ENCODE measurements around the gene PLIN3.
A peak's percentile ranks its signal among the peaks of the same experiment; 100 is the strongest.
"Not testable (repeated sequence)": the region's sequence is repeated elsewhere in the genome, so short reads cannot be mapped to it uniquely, and the experiment has no call there.

Gene PLIN3, protein sequence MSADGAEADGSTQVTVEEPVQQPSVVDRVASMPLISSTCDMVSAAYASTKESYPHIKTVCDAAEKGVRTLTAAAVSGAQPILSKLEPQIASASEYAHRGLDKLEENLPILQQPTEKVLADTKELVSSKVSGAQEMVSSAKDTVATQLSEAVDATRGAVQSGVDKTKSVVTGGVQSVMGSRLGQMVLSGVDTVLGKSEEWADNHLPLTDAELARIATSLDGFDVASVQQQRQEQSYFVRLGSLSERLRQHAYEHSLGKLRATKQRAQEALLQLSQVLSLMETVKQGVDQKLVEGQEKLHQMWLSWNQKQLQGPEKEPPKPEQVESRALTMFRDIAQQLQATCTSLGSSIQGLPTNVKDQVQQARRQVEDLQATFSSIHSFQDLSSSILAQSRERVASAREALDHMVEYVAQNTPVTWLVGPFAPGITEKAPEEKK

DNA sequence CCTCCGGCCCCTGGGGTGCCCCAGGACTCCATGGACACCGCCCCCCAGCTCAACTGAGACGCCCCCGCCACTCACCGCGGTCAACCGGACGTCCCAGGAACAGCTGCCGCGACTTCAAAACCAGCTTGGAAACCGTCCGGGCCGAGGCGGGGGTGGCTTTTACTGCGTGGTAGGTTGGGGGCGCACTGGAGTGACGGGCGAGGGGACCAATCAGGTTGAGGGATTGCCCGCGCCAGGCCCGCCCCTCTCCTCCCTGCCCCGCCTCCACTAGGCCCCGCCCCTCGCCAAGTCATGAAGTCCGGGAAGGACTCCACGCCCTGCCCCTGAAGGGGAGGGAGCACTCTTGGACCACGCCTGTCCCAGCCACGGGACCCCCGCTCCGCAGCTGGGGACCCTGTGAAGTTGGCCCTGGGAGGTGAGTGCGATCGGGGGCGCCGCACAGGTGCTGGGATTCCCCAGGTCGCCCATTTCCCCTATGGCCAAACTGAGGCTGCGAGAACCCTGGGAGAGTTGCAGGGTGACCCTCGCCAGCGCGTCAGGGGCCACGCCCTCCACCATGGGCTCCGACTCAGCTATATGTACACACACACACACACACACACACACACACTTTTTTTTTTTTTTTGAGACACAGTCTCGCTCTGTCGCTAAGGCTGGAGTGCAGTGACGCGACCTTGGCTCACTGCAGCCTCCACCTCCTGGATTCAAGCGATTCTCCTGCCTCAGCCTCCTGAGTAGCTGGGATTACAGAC, at the start of gene PLIN3:
Gene PLIN3, minus strand, starts transcription at position 134 of the 752 bp plus-strand sequence. CDS start 6,273 bp downstream, outside the sequence.
- no peak for DNase-seq

DNA sequence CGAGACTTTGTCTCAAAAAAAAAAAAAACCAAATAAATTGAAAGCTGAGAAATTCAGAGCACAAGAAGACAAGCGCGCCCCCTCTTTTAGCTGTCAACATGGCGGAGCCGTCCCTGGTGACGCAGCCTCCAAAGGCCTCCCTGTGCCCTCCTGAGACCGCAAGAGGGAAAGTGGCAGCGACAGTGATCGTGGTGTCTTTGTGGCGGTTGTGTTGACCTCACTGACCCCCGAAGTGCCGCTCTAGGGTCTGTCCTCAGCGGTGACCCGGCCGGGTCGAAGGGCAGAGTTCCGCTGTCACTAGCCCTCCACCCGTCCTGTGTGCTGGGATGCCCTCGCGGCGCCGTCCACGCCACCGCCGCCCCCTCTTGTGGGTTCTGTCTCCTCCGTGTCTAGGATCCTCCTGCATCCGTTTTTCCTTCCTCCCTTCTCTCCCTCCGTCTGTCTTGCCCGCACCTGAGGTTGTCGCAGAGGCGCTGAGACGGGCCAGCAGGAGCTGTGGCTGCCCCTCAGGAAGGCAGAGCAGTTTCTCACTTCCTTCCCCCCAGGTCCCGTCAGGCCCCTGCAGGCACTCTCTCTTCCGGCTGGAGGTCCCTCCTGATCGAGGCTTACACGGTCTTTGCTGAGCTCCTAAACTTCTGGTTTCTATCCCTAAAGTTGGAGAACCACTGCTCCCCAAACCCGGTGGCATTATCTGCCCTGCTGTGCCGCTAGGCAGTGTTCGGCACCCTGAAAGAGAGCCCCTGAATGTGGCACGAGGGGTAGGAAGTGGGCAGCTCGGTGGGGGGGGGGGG, 49.0 kb upstream of the PLIN3 start:
- DNase-seq, result no peak

DNA sequence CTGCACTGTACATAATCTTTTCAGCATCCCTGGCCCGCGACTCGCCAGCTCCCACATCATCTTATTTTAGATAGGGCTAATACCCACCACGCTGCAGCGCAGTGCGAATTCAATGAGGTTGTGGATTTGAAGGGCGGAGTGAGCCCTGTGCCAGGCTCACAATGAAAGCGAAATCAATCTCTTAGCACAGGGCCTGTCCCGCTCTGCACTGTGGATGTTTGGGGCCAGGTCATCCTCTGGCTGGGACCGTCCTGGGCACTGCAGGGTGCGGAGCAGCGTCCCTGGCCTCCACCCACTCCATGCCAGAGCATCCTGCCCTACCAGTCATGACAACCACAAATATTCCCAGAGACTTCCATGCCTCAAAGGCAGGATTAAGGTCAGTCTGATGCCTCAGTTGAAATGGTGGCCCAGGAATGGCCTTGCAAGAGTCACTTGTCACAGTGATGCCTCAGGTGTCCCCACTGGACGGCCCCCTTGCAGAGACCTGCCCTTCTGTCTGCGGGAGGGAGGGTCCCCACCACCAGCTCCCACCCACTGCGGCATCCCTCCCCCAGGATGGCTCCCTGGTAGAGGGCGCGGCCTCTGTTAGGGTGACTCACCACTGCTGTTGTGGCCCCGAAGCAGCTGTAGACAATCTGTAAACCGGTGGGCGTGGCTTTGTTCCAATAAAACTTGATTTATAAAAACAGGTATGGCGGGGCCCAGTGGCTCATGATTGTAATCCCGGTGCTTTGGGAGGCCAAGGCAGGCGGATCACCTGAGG, 47.5 kb upstream of the PLIN3 start:
- no peak for DNase-seq

DNA sequence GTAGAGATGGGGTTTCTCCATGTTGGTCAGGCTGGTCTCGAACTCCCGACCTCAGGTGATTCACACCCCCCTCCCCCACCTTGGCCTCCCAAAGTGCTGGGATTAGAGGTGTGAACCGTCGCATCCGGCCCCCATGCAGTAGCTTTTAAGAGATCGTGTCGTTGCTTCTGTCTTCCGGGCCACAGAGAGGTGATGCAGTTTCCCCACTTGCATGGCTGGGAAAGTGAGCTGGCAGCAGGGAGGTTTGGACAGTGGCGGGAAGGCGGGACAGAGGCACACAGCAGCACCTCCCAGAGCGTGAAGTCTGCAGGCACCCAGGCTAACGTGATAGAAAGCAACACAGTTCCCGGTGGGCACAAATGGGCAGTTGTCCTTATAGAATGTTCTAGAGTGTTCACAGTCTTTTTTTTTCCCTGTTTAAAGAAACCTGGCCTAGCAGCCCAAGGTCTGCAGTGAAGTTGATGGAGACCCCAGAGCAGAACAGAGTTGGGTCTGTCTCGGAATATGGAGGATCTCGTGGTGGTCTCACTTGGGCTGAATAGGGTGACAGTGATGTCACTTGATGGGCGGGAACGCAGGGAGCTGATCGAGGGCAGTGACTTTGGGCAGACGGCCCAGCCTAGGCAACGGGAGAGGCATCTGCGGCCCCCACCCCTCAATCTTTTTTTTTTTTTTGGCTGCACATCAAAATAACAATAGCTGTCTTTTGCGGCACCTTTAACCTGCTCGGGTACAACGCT, 46.7 kb upstream of the PLIN3 start:
- no peak for DNase-seq

DNA sequence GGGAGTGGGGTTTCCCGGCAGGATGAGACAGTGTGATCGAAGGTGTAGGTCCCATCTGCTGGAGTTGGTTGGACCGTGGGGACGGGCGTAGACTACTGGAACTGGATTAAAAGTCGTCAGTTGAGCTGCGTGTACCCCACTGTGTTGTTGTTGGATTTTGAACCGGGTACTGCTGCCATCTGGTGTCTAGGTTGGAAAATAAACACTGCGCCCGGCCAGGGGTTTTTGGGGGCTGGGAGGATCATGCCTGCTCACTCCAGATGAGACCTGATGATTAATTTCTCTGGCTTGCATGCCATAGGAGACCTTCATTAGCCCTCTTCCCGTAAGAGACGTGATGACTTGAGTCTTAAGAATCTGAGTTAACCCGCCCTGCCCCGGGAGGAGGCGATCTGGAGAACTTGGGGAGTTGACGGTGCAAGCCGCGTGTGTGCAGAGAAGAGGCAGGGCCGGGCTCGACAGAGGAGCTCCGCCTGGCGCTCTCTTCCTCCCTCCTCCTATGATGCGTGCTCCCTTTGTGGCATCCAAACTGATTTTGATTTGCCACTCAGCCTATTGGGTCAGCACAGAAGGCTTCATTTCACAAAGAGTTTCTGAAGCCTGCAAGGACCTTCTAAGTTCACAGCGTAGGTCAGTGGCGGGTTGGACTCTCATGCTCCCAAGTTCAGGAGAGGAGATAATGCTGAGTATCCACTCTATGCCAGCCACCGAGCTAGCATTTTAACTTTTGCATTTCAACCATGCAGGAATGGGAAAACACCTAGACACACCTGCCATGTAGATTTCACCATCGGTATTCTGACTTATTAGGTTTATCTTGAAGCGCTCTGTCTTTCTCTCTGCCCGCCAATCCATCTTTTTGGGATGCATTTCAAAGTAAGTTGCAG, 44.6 kb upstream of the PLIN3 start:
- DNase-seq, result no peak

DNA sequence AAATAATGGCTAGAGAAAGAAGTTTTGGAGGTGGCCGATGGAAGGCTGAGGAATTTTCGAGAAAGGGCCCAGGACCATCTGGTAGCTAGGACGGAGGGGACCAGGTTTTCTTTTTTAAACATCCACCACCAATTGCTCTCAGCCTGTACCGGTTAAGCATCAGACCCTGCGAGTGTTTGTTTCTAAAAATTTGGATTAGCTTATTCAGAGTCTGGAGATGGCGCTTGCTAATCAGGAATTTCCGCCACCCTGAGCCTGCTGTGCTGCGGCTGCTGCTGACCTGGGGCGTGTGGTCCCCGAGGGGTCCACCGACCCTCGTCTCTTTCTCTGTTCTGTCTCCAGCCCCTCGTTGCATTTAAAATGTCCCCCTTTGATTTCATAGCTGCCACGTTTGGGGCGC, 43.8 kb upstream of the PLIN3 start:
- DNase-seq, result no peak

DNA sequence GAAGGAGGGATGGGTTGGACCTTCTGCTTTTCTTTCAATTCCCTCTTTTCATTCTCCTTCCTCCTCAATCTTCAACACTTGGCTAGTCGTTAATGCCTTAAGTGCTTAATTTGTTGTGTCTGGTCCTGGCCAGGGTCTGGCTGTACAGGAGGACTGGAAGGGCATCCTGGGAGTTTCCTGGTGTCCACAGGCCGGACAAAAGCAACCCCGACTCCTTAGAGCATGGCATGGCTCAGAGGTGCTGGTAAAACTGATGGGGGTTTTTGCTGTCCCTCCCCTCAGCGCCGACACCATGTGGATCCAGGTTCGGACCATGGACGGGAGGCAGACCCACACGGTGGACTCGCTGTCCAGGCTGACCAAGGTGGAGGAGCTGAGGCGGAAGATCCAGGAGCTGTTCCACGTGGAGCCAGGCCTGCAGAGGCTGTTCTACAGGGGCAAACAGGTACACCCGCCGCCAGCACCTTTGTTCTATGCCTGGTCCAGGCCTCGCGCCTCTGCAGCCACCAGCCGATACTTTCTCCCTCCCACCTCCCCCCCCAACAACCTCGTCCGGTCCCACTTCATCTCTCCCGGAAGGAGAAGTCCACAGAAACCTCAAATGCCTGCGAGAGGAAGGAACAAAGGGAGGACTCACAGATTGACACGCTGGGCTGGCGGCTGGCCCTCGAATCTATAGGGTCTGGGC, 43.3 kb upstream of the PLIN3 start:
- no peak for DNase-seq

DNA sequence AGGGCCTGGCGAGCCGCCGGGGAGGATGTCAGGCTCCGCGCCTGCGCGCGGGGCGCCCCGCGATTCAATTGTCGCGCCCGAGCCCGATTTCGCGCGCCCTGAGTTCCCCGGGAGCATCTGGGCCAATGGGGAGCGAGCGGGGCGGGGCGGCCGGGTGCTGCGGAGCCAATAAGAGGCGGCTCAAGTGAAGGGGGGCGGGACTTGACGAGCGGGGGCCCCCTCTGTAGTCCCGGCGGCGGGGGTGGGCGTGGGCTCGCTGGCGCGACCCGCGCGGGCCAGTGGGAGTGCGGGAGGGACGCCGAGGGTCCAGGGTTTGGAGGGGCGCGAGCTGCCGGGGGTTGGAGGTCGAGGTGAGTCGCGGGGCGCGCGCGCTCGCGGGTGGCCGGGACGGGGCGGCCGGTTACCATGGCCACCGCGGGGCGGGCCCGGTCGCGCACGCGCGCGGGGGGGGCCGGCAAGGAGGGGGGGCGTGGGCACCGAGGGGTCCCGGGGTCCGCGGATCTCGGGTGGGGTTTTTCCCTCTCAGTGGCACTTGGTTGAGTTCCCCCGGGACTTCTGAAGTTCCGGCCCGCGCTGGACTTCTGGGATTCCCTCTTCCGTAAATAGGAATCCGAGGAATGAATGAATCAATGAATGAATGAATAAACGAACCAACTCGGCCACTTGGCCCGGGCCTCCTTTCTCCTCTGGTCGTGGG, 42.6 kb upstream of the PLIN3 start:
- DNase-seq, result peak; percentile 93

DNA sequence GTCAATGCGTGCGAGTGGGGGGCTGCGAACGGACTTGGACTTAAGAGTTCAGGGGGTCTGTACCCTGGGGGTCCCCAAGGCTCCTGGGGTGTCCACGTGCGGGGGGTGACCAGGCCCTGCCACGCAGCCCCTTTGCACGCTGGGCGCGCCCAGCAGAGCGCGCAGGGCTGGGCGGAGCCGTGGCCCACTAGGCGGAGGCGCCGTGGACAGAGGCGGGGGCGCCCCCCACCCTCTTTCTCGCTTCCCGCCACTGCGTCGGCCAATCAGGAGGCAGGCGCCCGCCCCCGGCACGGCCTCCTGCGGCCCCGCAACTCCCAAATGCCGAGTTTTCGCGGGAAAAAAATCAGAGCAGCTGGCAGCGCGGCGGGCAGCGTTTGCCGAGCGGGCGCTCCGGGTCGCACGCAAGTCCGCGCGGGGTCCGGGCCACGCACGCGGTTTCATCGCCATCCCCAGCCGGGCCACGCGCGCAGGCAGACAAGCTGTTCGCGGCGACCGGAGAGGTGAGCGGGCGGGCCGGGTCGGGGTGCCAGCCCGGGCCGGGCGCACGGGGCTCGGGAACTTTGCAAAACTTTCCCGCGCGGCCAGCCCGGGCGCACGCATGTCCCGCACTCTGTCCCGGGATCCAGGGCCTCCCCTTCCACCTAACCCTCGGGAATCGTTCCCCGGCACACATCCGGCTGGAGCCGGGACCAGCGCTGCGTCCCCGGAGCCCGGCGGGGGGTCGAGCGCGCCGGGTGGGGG, 41.9 kb upstream of the PLIN3 start, which contains the start of gene UHRF1:
Gene UHRF1, plus strand, starts transcription at position 346 of the 741 bp plus-strand sequence. CDS start 1,385 bp downstream, outside the sequence.
- peak; percentile 54 for DNase-seq

DNA sequence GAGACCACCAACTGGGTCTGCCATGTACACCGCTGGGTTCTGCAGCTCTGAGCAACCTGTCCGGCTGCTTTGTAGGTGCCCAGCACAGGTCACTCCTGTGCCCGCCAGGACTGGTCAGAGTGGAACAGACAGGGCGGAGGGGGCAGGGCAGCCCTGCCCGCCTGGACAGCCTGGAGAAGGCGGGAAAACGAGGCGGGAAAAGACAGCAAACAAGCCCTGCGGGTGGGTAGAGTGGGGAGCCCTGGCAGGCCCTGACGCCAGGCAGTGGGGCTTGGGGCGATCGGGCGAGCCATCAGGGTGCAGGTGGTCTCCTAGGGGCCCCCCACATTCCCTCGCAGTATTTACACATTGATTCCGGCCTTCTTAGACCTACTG, 41.3 kb upstream of the PLIN3 start:
- no peak for DNase-seq

DNA sequence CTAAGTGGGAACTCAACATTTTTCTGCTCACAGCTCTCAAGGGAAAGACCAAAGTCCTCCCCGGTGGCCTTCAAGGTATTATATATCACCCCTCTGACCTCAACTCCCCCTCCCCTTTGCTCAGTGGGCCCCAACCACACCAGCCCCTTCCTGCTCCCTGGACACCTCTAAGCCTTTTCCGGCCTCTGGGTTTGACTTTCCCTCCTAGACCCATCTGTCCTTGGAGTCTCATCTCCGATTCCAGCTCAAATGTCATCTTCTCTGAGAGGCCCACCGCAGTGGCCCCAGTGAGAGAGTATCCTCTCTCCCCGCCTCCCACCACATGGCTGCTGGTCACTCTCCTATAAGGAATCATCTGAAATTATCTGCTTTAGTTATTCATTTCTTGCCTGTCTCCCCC, 40.9 kb upstream of the PLIN3 start:
- no peak for DNase-seq

DNA sequence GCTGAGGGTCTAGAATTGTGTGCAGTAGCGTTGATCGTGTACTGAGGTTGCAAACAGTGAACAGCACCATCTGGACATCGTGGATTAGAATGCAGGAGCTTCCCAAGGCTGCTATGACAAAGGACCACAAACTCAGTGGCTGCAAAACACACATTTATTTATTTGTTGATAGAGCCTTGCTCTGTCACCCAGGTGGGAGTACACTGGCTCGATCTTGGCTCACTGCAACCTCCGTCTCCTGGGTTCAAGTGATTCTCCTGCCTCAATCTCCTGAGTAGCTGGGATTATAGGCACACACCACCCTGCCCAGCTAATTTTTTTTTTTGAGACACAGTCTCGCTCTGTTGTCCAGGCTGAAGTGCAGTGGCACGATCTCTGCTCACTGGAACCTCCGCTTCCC, 39.5 kb upstream of the PLIN3 start:
- DNase-seq, result no peak

DNA sequence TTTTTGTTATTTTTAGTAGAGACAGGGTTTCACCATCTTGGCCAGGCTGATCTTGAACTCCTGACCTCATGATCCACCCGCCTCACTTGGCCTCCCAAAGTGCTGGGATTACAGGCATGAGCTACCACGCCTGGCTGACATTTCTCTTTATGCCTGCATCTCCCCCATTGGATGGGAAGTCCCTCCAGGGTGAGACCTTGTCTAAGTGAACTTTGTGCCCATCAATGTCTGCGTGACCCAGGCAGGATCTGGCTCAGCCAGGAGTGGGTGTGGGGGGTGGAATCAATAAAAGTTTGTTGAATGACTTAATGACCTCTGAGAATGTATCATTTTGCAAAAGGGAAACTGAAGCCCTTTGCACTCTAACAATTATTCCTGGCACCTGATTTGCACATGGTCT, 37.0 kb upstream of the PLIN3 start:
- no peak for DNase-seq

DNA sequence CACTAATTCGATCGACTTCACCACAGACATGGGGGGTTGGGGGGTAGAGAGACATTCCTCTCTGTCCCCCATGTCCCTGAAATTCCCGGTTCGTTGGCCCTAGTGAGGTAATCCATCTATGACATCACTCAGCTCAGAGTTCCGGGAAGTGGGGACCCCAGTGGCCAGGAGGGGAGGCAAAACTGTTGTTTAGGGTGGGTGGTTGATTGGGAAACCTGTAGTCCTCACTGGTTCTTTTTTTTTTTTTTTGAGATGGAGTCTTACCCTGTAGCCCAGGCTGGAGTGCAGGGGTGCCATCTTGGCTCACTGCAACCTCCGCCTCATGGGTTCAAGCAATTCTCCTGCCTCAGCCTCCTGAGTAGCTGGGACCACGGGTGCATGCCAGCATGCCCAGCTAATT, 35.3 kb upstream of the PLIN3 start, which contains the start of gene ARRDC5:
Gene ARRDC5, minus strand, starts transcription at position 101 of the 400 bp plus-strand sequence. Its CDS starts 71 bp downstream, at position 30.
- DNase-seq, result no peak

DNA sequence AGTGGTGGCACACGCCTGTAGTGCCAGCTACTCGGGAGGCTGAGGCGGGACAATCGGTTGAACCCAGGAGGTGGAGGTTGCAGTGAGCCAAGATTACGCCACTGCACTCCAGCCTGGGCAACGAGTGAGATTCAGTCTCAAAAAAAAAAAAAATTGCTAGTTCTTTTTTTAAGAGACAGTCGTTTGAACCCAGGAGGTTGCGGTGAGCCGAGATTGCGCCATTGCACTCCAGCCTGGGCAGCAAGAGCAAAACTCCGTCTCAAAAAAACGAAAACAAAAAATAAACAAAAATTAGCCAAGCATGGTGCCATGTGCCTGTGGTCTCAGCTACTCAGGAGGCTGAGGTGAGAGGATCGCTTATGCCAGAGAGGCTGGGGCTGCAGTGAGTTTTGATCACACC, 33.4 kb upstream of the PLIN3 start:
- DNase-seq, result not testable (repeated sequence)

DNA sequence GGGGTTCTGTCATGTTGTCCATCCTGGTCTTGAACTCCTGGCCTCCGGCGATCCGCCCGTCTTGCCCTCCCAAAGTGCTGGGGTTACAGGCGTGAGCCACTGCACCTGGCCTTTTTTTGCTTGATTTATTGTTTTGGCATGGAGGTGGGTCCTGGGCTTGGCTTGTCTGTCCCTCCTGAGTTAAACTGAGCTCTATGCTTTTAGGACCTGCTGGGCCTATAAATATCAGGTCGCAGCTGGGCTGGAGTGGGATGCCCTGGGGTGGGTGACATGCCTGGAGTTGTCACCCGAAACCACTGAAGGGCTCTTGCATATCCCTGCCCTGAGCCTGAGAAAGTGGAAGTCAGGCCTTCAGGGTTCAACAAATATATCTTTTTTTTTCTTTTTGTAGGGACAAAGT, 29.7 kb upstream of the PLIN3 start:
- no peak for DNase-seq

DNA sequence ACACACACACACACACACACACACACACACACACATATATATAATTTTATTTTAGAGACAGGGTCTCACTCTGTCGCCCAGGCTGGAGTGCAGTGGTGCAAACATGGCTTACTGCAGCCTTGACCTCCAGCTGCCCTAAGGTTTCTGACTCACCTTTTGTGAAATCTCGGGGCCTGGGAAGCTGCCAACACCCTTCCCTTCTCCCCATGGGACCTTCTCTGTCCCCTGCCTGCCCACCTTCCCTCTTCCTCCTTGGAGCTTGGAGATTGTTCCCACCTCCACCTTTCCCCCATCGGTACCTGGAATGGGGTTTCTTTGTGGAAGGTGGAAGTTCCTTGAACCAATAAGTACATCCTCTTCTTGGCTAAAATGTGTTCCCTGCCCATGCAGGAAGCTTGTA, 28.9 kb upstream of the PLIN3 start:
- DNase-seq, result no peak

DNA sequence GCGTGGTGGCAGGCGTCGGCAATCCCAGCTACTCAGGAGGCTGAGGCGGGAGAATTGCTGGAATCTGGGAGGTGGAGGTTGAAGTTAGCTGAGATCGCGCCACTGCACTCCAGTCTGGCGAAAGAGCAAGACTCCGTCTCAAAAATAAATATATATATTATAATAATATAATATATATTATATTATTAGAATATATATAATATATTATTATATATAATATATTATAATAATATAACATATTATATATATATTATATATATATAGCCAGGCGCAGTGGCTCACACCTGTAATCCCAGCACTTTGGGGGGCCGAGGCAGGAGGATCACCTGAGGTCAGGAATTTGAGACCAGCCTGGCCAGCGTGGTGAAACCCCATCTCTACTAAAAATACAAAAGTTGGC, 25.5 kb upstream of the PLIN3 start:
- not testable (repeated sequence) for DNase-seq

DNA sequence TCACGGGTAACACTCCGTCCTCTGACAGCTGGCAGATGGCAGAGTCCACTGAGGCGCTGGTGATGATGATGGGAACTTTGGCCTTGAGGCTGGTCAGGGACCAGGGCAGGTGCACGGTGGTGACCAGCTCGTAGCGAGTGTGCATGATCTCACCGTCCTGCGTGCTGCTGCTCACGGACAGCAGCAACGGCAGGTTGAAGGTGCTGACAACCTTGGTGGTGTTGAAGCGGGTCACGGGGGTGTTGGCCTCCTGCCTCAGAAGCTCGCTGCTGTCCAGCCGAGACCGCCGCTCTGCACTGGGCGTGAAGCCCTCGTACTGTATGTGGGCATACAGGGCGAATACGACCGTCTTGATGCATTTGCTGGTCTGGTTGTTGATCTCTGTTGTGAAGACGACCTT, 23.6 kb upstream of the PLIN3 start:
- DNase-seq, result no peak

All from NCI-H1092 (cell line).